Measurements from ENCODE around the gene ATP2A1. TPM values are rescaled to one million over a fixed set of nuclear protein-coding genes. Genes with fewer than 3 reads are reported as not detected.

Gene ATP2A1
- total and polyA plus RNA-seq, 2 of the 13 experiments (the other 11 are each of a cell fraction or from before 2014, with no cell fraction given), result 3.2 to 12.5 TPM

- TF ChIP-seq ZNF274 (CRISPR knock-in tag; IDR thresholded peaks at IDR 0.05), result peak; percentile 45; the same call in 1 of the 2 replicates
- TF ChIP-seq NBN (conservative IDR thresholded peaks at IDR 0.05), result no peak
- TF ChIP-seq ZNF766 (CRISPR knock-in tag; IDR thresholded peaks at IDR 0.05; ENCODE audit: borderline replicate concordance), result 0 out of 2 replicates have a peak, but pooled peaks have one; percentile 19
- peak; percentile 71 for TF ChIP-seq AKAP8 (CRISPR knock-in tag; IDR thresholded peaks at IDR 0.05)
- TF ChIP-seq SP5 (CRISPR knock-in tag; IDR thresholded peaks at IDR 0.05; ENCODE audit: borderline replicate concordance, low read depth), result peak; percentile 75
- TF ChIP-seq ZNF557 (CRISPR knock-in tag; IDR thresholded peaks at IDR 0.05), result 0 out of 2 replicates have a peak, but pooled peaks have one; percentile 72
- TF ChIP-seq IKZF5 (CRISPR knock-in tag; IDR thresholded peaks at IDR 0.05), result no peak
- no peak for TF ChIP-seq ZNF768 (CRISPR knock-in tag; IDR thresholded peaks at IDR 0.05)
- TF ChIP-seq TOPORS (CRISPR knock-in tag; IDR thresholded peaks at IDR 0.05), result no peak
- peak; percentile 12 for TF ChIP-seq IKZF4 (CRISPR knock-in tag; IDR thresholded peaks at IDR 0.05; ENCODE audit: borderline replicate concordance, low read depth, not compliant biosample characterization)
- 0 out of 2 replicates have a peak, but pooled peaks have one; percentile 25 for TF ChIP-seq ATF5 (CRISPR knock-in tag; IDR thresholded peaks at IDR 0.05; ENCODE audit: low read depth)
- no peak for TF ChIP-seq MAFG (CRISPR knock-in tag; IDR thresholded peaks at IDR 0.05)
- TF ChIP-seq MEIS2 (CRISPR knock-in tag; IDR thresholded peaks at IDR 0.05), result peak; percentile 88; the same call in 1 of the 2 replicates
- TF ChIP-seq, protein P1, sequence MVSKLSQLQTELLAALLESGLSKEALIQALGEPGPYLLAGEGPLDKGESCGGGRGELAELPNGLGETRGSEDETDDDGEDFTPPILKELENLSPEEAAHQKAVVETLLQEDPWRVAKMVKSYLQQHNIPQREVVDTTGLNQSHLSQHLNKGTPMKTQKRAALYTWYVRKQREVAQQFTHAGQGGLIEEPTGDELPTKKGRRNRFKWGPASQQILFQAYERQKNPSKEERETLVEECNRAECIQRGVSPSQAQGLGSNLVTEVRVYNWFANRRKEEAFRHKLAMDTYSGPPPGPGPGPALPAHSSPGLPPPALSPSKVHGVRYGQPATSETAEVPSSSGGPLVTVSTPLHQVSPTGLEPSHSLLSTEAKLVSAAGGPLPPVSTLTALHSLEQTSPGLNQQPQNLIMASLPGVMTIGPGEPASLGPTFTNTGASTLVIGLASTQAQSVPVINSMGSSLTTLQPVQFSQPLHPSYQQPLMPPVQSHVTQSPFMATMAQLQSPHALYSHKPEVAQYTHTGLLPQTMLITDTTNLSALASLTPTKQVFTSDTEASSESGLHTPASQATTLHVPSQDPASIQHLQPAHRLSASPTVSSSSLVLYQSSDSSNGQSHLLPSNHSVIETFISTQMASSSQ (IDR thresholded peaks at IDR 0.05; ENCODE audit: low read depth), result no peak
- TF ChIP-seq, protein P1 (CRISPR knock-in tag; IDR thresholded peaks at IDR 0.05; ENCODE audit: borderline replicate concordance), result no peak
- TF ChIP-seq EED (CRISPR knock-in tag; IDR thresholded peaks at IDR 0.05), result no peak
- no peak for TF ChIP-seq ZNF652 (CRISPR knock-in tag; IDR thresholded peaks at IDR 0.05; ENCODE audit: borderline replicate concordance, low read depth)
- 0 out of 2 replicates have a peak, but pooled peaks have one; percentile 12 for TF ChIP-seq PITX1 (CRISPR knock-in tag; IDR thresholded peaks at IDR 0.05)
- TF ChIP-seq ONECUT2 (CRISPR knock-in tag; IDR thresholded peaks at IDR 0.05), result no peak
- no peak for TF ChIP-seq ZNF264 (CRISPR knock-in tag; IDR thresholded peaks at IDR 0.05)
These were observed 46.6 kb downstream of the ATP2A1 start, which contains the start of gene RABEP2 (continued) for GRCh38 chr16:28924762-28925385.

Measured in HepG2 (cell line).